Hepatocyte (in vitro differentiated cells): Measurements from ENCODE around the gene LEUTX.

Experiments used
- CTCF ChIP-seq: fragments of 200-600 bp; sonication (generic); IDR thresholded peaks from 2 replicates; pipeline ENCODE4 v1.5.1; 2016; ENCODE audit warnings: antibody characterized with exemption, mild to moderate bottlenecking; ENCODE audit not compliant: poor library complexity
- EZH2 ChIP-seq: fragments of 200-600 bp; sonication (generic); IDR thresholded peaks from 2 replicates; pipeline ENCODE4 v1.6.1; 2016; ENCODE audit warnings: antibody characterized with exemption, mild to moderate bottlenecking, borderline replicate concordance

- TF ChIP-seq EZH2 (no peak), CTCF (no peak)
Observed at GRCh38 chr19:39830847-39831246, 52.2 kb downstream of the LEUTX start.
